ENCODE data around the gene MACC1. TPM values are rescaled to one million over a fixed set of nuclear protein-coding genes. Genes with fewer than 3 reads are reported as not detected.

MACC1 gene
- total and polyA plus RNA-seq, 4 donors = 0.02 to 1.0 (median 0.50) TPM

- WGBS = 76% methylated on average over 4 of the region's 4 CpGs
- Histone ChIP-seq H3K27me3 (ENCODE audit: control insufficient read depth in 4 of 4, insufficient read depth in 4 of 4, low read length in 3 of 4) (no peaks in the 10 kb centered on the region), H3K36me3 (ENCODE audit: control insufficient read depth in 4 of 4, insufficient read depth in 3 of 4, low read depth in 1 of 4, low read length in 3 of 4) (no peaks in the 10 kb centered on the region), H3K9ac (ENCODE audit: low read depth in 1 of 2, low read length in 2 of 2) (no peak overlapping the region), H3K27ac (ENCODE audit: low read depth in 1 of 2, low read length in 2 of 2) (no peak overlapping the region), H3K9me3 (ENCODE audit: control insufficient read depth in 4 of 4, low read length in 3 of 4) (no peaks in the 10 kb centered on the region), H3K4me3 (ENCODE audit: low read depth in 1 of 3, low read length in 3 of 3) (no peak overlapping the region), H3K4me1 (ENCODE audit: control insufficient read depth in 4 of 4, insufficient read depth in 4 of 4, low read length in 3 of 4) (no peaks in the 10 kb centered on the region)
- no peak for DNase-seq (ENCODE audit: low spot score)
- TF ChIP-seq JUND (IDR thresholded peaks at IDR 0.05) = no peak
- no peak for TF ChIP-seq YY1 (IDR thresholded peaks at IDR 0.05)
- TF ChIP-seq ZBTB33 (IDR thresholded peaks at IDR 0.05) = no peak
- TF ChIP-seq FOXA1 (IDR thresholded peaks at IDR 0.05) = no peak
- no peak for TF ChIP-seq FOXA2 (IDR thresholded peaks at IDR 0.05)
- no peak for TF ChIP-seq SP1 (IDR thresholded peaks at IDR 0.05)
- no peak for TF ChIP-seq MAX (IDR thresholded peaks at IDR 0.05)
- TF ChIP-seq RAD21 (IDR thresholded peaks at IDR 0.05) = no peak
- no peak for TF ChIP-seq RXRA (IDR thresholded peaks at IDR 0.05)
- TF ChIP-seq GABPA (IDR thresholded peaks at IDR 0.05 in 1 of 2, conservative IDR thresholded peaks at IDR 0.05 in 1 of 2) = no peak
- no peak for TF ChIP-seq TAF1 (conservative IDR thresholded peaks at IDR 0.05)
- TF ChIP-seq NR2F2 (IDR thresholded peaks at IDR 0.05) = no peak
- no peak for TF ChIP-seq REST (IDR thresholded peaks at IDR 0.05)
- TF ChIP-seq CTCF (IDR thresholded peaks at IDR 0.05; ENCODE audit: low read depth, low read length, missing input control) = no peak
These were observed 16.2 kb upstream of the MACC1 start for GRCh38 chr7:20233362-20233761.

- DNase-seq (ENCODE audit: low spot score) = no peak
- Histone ChIP-seq H3K9me3 (ENCODE audit: control insufficient read depth in 4 of 4, low read length in 3 of 4) (no peaks in the 10 kb centered on the region), H3K4me3 (ENCODE audit: low read depth in 1 of 3, low read length in 3 of 3) (no peak overlapping the region), H3K4me1 (ENCODE audit: control insufficient read depth in 4 of 4, insufficient read depth in 4 of 4, low read length in 3 of 4) (no peaks in the 10 kb centered on the region), H3K36me3 (ENCODE audit: control insufficient read depth in 4 of 4, insufficient read depth in 3 of 4, low read depth in 1 of 4, low read length in 3 of 4) (no peaks in the 10 kb centered on the region), H3K9ac (ENCODE audit: low read depth in 1 of 2, low read length in 2 of 2) (no peak overlapping the region), H3K27me3 (ENCODE audit: control insufficient read depth in 4 of 4, insufficient read depth in 4 of 4, low read length in 3 of 4) (no peaks in the 10 kb centered on the region), H3K27ac (ENCODE audit: low read depth in 1 of 2, low read length in 2 of 2) (no peak overlapping the region)
- WGBS = 94% methylated on average over 1 of the region's 1 CpG
- TF ChIP-seq HNF4G (IDR thresholded peaks at IDR 0.05) = no peak
- TF ChIP-seq RXRA (IDR thresholded peaks at IDR 0.05) = no peak
- TF ChIP-seq ZBTB33 (IDR thresholded peaks at IDR 0.05) = no peak
- no peak for TF ChIP-seq JUND (IDR thresholded peaks at IDR 0.05)
- TF ChIP-seq YY1 (IDR thresholded peaks at IDR 0.05) = no peak
- no peak for TF ChIP-seq REST (IDR thresholded peaks at IDR 0.05)
- no peak for TF ChIP-seq NR2F2 (IDR thresholded peaks at IDR 0.05)
- TF ChIP-seq FOXA2 (IDR thresholded peaks at IDR 0.05) = no peak
- TF ChIP-seq CTCF (IDR thresholded peaks at IDR 0.05; ENCODE audit: low read depth, low read length, missing input control) = no peak
- no peak for TF ChIP-seq FOXA1 (IDR thresholded peaks at IDR 0.05)
- TF ChIP-seq TAF1 (conservative IDR thresholded peaks at IDR 0.05) = no peak
These were observed 15.7 kb upstream of the MACC1 start for GRCh38 chr7:20232848-20233247.

Measured in liver (tissue), 9 donors.